Measurements from ENCODE around the gene WWOX.

- TF ChIP-seq CTCF (IDR thresholded peaks at IDR 0.05), result no peak
- no peak for TF ChIP-seq POLR2A (IDR thresholded peaks at IDR 0.05)
- no peak for TF ChIP-seq POLR2AphosphoS5 (IDR thresholded peaks at IDR 0.05)
- no peak for TF ChIP-seq EP300 (IDR thresholded peaks at IDR 0.05)
Measured at GRCh38 chr16:78416400-78416799, 316.9 kb downstream of the WWOX start.
